Activated T-helper 2 cell treated with anti-CD3 and anti-CD28 coated beads, Interferon-gamma antibody, Interleukin-2, Interleukin-4, amounts not matched to agents 10 μg/mL and 5 μg/mL and 100 μg/mL, durations not matched to agents 14 hours and 24 hours and 36 hours (primary cell): ENCODE measurements around the gene MRPL1. TPM values are rescaled to one million over a fixed set of nuclear protein-coding genes. Genes with fewer than 3 reads are reported as not detected.
A peak's percentile ranks its signal among the peaks of the same experiment; 100 is the strongest.

ENCODE experiments used
- DNase-seq: peaks from one replicate; pipeline ENCODE4 v3.0.0; 2021; ENCODE audit warnings: low spot score
- H3K27ac Mint-ChIP-seq: one replicate; pipeline ENCODE4 v1.8.0; 2021; ENCODE audit warnings: mixed read lengths
- H3K27me3 Mint-ChIP-seq: one replicate; pipeline ENCODE4 v1.8.0; 2021; ENCODE audit warnings: low read depth, mixed read lengths
- H3K36me3 Mint-ChIP-seq: one replicate; pipeline ENCODE4 v1.8.0; 2021; ENCODE audit warnings: low read depth, mixed read lengths
- H3K4me1 Mint-ChIP-seq: one replicate; pipeline ENCODE4 v1.8.0; 2021; ENCODE audit warnings: low read depth, mixed read lengths
- H3K4me3 Mint-ChIP-seq: one replicate; pipeline ENCODE4 v1.8.0; 2021; ENCODE audit warnings: low read depth, mild to moderate bottlenecking, moderate library complexity, mixed read lengths
- H3K9me3 Mint-ChIP-seq: one replicate; pipeline ENCODE4 v1.8.0; 2021; ENCODE audit warnings: mixed read lengths
- intact Hi-C: fragments of 100-400 bp; cut with micrococcal nuclease; formaldehyde crosslinking; loops from one replicate; pipeline ENCODE4 v1.15.1; 2023
- total RNA-seq: library from RNA; stranded (reverse); gene quantifications from 2 replicates; pipeline ENCODE4 v1.2.3, GENCODE V29; 2022

The MRPL1 gene
- 50.6 and 60.3 TPM in 2 replicates for total RNA-seq

DNA sequence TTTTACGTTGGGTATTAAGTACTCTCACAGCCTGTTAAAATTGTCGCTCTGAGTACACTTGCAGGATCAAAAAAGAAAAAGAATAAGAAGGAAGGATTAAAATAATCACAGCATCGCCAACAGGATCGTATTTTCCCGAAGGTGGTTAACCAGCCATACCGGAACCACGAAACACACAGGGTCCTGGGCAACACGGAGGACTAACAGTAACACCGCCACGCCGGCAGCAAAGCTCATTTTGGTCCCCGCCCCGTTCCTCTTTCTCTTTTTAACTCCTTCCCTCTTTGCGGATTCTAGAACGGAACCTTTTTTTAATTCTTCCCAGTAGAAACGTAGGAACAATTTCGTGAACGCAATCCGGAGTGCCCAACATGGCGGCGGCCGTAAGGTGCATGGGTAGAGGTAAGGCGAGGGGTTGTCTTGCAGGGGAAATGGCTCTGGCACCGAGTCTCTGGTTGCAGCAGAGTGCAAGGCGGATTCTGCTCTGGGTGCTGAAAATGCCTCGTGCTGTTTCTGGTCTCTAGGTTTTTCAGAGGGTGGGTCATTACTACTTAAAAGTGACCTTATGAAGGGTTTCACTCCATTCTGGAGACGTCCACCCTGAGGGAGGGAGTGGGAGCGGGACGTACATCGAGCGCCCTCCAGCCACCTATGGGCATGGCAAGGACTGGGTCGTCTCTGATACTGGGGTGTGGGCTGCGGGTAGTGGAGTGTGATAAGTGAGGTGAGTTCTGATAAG is at the start of gene MRPL1:
TSS of gene MRPL1 (plus strand) at position 353 of the 739 bp plus-strand sequence. CDS start at position 372, 19 bp downstream.
- peak within 1 kb of the TSS; percentile 99 for H3K27ac Mint-ChIP-seq
- no peaks in the 10 kb centered on the region for H3K27me3 Mint-ChIP-seq
- peaks cover 29% of the 10 kb centered on the region for H3K36me3 Mint-ChIP-seq
- H3K4me1 Mint-ChIP-seq, result peaks cover 41% of the 10 kb centered on the region
- intact Hi-C loops, result loop anchor here (1.0 to 10.0 kb wide), 8 partner anchors 8 to 915 kb away; partner anchors contain the start of gene BMP2K
- H3K4me3 Mint-ChIP-seq, result peak within 1 kb of the TSS; percentile 93
- peak; percentile 86 for DNase-seq
- no peaks in the 10 kb centered on the region for H3K9me3 Mint-ChIP-seq

DNA sequence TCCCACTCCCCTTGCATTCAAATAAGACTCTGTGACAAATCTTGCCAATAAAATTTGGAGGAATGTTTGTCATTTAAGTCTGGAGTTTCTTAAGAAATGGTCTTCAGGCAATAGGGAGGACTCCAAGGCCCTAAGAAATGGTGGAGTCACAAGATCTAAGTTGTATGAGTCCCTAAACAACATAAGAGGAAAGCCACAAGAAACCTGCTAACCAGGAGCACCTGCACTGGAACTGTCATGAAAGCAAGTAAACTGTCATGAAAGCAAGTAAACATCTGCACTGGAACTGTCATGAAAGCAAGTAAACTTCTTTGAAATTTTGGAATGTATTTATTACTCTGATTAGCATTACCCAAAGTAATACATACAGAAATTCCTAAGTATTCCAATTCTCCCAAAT is 47.0 kb upstream of the MRPL1 start:
- DNase-seq, result no peak
- Mint-ChIP-seq H3K36me3 (peaks cover 53% of the 10 kb centered on the region), H3K27me3 (no peaks in the 10 kb centered on the region), H3K4me1 (peaks cover 49% of the 10 kb centered on the region), H3K27ac (no peak overlapping the region), H3K4me3 (peak overlapping the region; percentile 19), H3K9me3 (no peaks in the 10 kb centered on the region)
- intact Hi-C loops, result no loop called here

DNA sequence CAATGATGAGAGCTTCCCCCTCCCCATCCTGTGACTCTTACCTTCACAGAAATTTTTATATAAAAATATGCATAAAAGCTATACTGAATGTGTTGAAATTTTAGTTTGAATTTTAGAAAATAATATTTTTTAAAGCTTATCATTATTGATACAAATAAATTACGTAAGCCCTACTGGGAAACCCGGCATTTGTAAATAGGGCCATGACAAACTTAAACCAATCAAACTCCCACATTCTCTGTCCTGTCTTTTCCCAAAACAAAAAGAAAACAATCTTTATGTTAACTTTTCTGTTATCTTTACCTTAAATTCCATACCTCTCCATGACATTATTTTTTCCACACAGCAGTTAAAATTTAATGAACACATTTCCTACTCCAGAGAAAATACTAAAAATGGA is 46.1 kb upstream of the MRPL1 start:
- Mint-ChIP-seq H3K4me1 (peaks cover 50% of the 10 kb centered on the region), H3K27ac (no peak overlapping the region), H3K27me3 (no peaks in the 10 kb centered on the region), H3K36me3 (peaks cover 44% of the 10 kb centered on the region), H3K4me3 (no peak overlapping the region), H3K9me3 (no peaks in the 10 kb centered on the region)
- DNase-seq, result no peak
- intact Hi-C loops, result no loop called here

DNA sequence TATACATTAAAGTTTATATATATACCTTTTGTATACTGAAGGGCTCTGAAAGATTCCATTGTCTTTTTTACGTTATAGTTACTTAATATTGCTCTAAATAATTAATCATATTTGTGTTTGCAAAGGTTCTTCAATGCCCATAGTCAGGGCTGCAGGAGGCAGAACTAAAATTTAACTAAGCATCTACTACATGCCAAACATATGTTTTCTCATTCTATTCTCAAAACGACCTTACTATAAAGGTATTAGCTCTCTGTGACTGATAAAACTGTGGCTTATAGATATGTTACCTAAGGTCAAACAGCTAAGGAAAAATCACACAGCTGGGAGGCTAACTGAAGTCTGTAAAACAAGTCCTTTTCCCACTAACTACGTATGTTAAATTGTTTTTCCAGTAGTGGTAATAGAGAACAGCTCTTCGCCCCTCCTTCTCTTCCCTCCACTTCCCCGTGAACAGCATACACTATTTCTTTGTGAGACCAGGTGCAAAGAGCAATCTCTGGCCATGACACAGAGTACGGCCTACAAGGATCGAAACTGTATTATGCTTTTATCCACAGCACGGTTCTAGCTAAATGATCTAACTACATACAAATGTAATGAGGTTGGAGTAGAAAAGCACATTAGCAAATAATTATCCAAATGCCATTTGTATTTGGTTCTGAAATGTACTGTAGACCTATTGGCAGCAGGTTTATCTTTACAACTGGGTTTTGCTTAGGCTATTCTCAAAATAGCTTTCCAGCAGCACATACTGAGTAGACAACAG is 45.1 kb upstream of the MRPL1 start:
- Mint-ChIP-seq H3K27me3 (no peaks in the 10 kb centered on the region), H3K36me3 (peaks cover 37% of the 10 kb centered on the region), H3K4me1 (peaks cover 52% of the 10 kb centered on the region), H3K27ac (peak overlapping the region; percentile 95), H3K9me3 (no peaks in the 10 kb centered on the region), H3K4me3 (peak overlapping the region; percentile 96)
- no peak for DNase-seq
- intact Hi-C loops, result loop anchor here (1.0 kb wide), 1 partner anchor 16 kb away; no protein-coding TSS in a partner anchor

DNA sequence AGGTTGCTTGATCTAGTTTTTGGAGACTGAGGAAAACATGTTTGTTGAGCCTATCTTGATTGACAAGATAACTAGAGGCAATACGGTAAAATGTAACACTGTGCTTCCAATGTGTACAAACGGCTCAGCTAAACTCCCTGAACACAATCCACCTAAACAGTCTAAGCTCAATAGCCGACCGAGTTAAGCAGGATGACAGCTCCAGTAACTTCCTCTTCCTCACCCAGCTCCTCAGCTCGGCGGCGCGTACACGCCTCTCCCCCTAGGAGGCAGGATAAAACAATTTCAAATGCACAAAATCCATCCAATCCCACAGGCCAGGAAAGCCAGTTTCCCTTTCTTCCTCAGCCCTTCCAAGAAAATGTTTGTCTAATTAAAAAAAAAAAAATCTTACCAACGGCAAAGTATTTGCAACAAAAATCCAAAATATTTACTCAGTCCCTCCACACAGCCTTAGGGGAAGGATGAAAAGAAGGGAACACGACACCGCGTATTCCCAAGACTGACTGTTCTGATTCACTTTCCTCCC is 44.5 kb upstream of the MRPL1 start:
- H3K9me3 Mint-ChIP-seq, result no peaks in the 10 kb centered on the region
- peaks cover 49% of the 10 kb centered on the region for H3K4me1 Mint-ChIP-seq
- peak overlapping the region; percentile 95 for H3K27ac Mint-ChIP-seq
- intact Hi-C loops, result loop anchor here (1.0 kb wide), 1 partner anchor 17 kb away; no protein-coding TSS in a partner anchor
- H3K27me3 Mint-ChIP-seq, result no peaks in the 10 kb centered on the region
- peak; percentile 34 for DNase-seq
- peaks cover 37% of the 10 kb centered on the region for H3K36me3 Mint-ChIP-seq
- peak overlapping the region; percentile 96 for H3K4me3 Mint-ChIP-seq

DNA sequence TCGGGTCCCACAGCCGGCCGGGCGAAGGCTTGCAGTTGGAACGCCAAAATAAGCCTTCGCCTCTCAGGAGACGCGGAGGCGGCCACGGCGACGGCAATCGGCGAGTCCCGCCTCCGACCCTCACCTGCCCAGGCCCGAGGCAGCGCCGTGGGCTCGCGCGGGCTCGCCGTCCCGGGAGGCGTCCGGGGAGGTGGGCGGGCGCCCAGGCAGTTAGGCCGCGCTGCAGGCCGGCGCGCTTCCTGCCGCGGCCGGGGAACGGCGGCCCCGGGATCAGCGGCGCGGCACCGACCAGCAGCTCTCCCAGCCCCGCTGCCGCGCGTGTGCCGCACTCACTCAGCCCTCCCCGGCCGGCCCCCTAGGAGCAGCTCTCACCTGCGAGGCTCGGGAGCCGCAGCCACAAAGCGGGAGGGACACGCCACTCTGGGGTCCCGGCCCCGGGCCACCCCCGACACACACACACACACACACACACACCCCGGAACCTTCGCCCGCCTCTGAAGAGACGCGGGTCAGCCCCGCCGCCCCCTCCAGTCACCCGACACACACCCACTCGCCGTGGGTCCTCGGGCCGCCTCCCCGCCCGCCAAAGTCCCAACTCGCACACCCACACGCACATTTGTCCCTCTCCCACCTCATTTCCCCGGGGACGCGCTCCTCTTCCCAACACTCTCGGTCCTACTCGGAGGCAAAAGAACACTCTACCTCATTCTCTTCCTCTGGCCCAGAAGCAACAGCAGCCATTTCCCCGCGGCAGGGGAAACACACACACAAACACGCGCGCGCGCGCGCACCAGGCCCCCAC is 43.8 kb upstream of the MRPL1 start, which contains the start of gene CNOT6L:
TSS of gene CNOT6L (minus strand) at position 767 of the 802 bp plus-strand sequence. CDS start at position 707, 60 bp downstream.
- Mint-ChIP-seq H3K9me3 (no peaks in the 10 kb centered on the region), H3K27me3 (no peaks in the 10 kb centered on the region), H3K27ac (peak within 1 kb of the TSS; percentile 100), H3K36me3 (peaks cover 31% of the 10 kb centered on the region), H3K4me3 (peak within 1 kb of the TSS; percentile 100), H3K4me1 (peaks cover 43% of the 10 kb centered on the region)
- DNase-seq, result peak; percentile 70
- intact Hi-C loops, result loop anchor here (1.0 kb wide), 1 partner anchor 18 kb away; no protein-coding TSS in a partner anchor

DNA sequence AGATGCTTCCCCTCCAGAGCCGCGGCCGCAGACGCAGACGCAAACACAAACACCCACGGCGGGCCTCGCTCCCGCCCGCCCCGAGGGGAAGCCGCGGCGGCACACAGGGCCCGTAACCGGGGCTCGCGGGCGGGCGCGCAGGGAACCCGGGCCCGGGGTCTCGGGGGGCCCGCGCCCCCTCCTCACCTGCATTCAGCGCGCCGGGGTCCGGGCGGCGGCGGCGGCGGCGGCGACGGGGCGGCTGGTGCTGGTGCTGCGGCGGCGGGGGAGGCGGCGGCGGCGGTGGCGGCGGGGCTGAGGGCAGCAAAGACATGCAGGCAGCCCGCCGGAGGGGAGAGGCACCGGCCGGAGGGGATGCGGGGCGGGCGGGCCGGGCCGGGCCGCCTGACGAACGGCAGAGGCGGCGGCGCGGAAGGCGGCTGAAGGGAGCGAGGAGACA is 43.2 kb upstream of the MRPL1 start:
- no peaks in the 10 kb centered on the region for H3K27me3 Mint-ChIP-seq

DNA sequence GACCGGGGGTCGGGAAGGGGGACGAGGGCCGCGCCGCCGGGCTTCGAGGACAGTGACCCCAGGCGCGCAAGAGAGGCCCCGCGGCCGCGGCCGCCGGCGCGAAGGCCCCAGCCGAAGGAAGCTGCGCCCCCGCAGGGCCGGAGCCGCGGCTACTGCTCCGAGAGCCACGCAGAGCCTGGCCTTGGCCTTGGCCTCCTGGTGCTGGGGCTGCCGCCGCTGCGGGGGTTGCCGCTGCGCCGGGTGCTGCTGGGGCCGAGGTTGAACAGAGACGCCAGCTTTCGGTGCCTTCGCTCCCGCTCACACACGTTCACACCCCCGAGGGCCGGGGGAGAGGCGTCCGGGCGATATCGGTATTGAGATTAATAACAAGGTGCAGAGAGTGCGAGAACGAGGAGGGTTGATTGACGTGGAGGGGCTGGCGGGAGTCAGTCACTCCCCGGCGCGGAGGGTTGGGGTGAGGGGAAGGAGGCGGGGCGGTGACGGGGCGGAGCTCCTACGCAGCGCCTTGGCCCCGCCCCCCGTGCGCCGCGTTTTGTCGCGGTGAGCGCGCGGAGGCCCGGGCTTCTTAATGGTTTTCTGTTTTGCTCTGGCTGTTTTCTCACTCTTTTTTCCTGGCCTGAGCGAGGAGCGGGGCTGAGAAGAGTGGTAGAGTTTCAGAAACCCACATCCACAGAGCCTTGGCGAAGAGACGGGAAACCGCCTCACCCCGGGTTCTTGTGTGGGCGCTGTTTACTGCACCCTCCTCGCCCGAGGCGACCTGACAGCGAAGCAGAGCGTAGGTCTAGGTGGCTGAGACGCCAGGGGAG is 42.6 kb upstream of the MRPL1 start:
- H3K9me3 Mint-ChIP-seq, result no peaks in the 10 kb centered on the region
- intact Hi-C loops, result loop anchor here (1.0 to 2.0 kb wide), 4 partner anchors 34 to 190 kb away; partner anchors contain the start of gene MRPL1
- peak; percentile 92 for DNase-seq
- H3K36me3 Mint-ChIP-seq, result peaks cover 26% of the 10 kb centered on the region
- H3K27ac Mint-ChIP-seq, result peak overlapping the region; percentile 99
- peaks cover 35% of the 10 kb centered on the region for H3K4me1 Mint-ChIP-seq
- H3K4me3 Mint-ChIP-seq, result peak overlapping the region; percentile 87
- H3K27me3 Mint-ChIP-seq, result no peaks in the 10 kb centered on the region

More for the DNA sequence above, 43.2 kb upstream of the MRPL1 start:
- Mint-ChIP-seq H3K9me3 (no peaks in the 10 kb centered on the region), H3K4me1 (peaks cover 39% of the 10 kb centered on the region), H3K36me3 (peaks cover 28% of the 10 kb centered on the region), H3K27ac (peak overlapping the region; percentile 100), H3K4me3 (peak overlapping the region; percentile 100)
- no peak for DNase-seq
- intact Hi-C loops, result no loop called here

DNA sequence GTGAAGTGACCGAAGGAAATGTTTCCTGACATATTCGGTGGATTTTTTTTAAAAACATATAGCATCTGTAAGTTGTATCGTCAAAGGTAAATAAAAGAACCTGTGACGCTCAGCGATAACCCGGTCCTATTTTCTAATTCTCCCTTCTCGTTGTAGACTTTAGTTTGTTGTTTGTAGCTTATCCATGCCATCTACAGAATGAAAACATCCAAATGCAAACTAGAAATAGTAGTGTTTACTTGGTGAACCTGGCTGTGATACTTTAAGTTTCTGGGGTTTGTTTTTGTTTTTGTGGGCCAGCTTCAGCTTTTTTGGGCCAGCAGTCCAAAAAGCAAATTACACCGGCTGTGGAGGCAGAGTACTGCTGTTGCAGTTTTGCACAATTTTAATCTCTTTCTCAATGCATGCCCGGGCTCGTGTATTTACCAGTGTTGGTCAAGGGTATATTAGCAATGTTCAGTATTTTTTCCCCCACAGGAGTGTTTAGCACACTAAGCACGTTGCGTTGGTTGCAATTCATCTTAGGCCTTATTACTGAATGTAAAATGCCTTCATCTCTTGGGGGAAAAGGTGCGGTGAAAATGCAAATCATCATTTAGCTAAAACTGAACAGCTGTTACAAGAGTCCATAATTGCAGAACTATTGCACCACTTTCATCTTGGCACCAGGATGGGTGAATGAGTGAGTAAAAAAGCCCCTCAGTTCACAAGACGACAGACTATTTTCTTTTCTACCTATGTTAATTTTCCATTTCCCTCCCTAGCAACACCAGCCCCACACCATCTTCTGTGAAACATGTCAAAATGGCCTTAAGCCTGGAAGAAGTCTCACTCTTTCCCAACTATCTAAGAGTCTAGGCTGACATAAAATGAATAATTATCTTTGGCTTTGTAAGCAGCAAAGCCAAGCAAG is 41.7 kb upstream of the MRPL1 start:
- H3K4me1 Mint-ChIP-seq, result peaks cover 26% of the 10 kb centered on the region
- peak overlapping the region; percentile 87 for H3K4me3 Mint-ChIP-seq
- no peaks in the 10 kb centered on the region for H3K9me3 Mint-ChIP-seq
- intact Hi-C loops, result loop anchor here (1.0 to 2.0 kb wide), 5 partner anchors 22 to 191 kb away; partner anchors contain the start of gene MRPL1
- H3K36me3 Mint-ChIP-seq, result peaks cover 20% of the 10 kb centered on the region
- H3K27me3 Mint-ChIP-seq, result no peaks in the 10 kb centered on the region
- peak overlapping the region; percentile 99 for H3K27ac Mint-ChIP-seq
- no peak for DNase-seq

DNA sequence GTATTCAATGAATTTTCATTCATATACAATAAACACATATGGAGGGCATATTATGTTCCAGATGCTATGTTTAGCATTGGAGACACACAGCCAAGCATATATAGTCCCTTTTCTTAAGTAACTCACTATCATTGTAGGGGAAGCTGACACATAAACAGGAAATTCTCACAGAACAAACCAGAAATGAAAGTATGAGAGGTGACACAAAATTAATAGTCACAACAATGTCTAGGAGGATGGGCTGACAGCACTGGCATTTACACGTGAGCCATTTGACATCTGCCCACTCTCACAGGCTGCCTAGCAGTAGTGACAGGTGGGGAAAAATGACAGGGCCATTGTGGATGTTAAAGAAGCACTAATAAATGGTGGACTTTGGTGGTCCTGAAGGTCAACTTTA is 40.9 kb upstream of the MRPL1 start:
- intact Hi-C loops, result loop anchor here (1.0 to 2.0 kb wide), 2 partner anchors 22 to 87 kb away; no protein-coding TSS in a partner anchor
- Mint-ChIP-seq H3K27me3 (no peaks in the 10 kb centered on the region), H3K27ac (peak overlapping the region; percentile 86), H3K4me1 (peaks cover 26% of the 10 kb centered on the region), H3K36me3 (peaks cover 18% of the 10 kb centered on the region), H3K4me3 (peak overlapping the region; percentile 62), H3K9me3 (no peaks in the 10 kb centered on the region)
- DNase-seq, result peak; percentile 19
